ENCODE measurements around the gene ILDR1. TPM values are rescaled to one million over a fixed set of nuclear protein-coding genes. Genes with fewer than 3 reads are reported as not detected.

ILDR1 gene
- total RNA-seq, 1 donor from 2014 or later = 1.4 TPM

DNA sequence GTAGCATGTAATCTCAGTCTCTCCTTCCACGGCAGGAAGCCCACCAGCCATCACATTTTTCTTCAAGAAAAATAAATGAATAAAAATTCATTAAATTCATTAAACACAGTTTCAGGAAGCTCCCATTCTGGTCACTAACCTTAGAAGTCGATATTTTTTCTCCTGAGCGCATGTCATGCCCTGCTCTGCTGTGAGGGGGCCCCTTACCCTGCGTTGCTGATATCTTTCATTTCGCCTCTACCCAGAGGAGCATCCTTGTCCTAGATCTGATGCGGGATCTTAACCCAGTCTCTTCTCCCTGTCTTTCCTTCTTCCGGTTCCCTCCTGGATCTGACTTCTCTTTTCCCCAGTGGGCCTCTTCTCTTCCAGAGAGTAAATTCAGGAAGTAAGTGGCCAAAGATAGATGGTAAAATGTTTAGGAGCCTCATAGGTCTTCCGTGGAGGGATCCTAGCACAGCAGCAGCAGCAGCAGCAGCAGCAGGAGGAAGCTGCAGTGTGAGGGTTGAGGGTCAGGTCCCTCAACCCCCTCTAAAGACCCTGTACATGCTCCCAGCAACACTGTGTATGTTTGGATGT lies 1.4 kb upstream of the ILDR1 start:
- Mint-ChIP-seq H3K4me3 (no peak overlapping the region), H3K4me1 (peaks cover 52% of the 10 kb centered on the region), H3K9me3 (no peaks in the 10 kb centered on the region), H3K36me3 (ENCODE audit: low read depth) (no peaks in the 10 kb centered on the region), H3K27me3 (no peaks in the 10 kb centered on the region), H3K27ac (peak overlapping the region; percentile 25)
- ATAC-seq (ENCODE audit: low read depth) (no peak), DNase-seq (no peak)
- TF ChIP-seq, protein P1, sequence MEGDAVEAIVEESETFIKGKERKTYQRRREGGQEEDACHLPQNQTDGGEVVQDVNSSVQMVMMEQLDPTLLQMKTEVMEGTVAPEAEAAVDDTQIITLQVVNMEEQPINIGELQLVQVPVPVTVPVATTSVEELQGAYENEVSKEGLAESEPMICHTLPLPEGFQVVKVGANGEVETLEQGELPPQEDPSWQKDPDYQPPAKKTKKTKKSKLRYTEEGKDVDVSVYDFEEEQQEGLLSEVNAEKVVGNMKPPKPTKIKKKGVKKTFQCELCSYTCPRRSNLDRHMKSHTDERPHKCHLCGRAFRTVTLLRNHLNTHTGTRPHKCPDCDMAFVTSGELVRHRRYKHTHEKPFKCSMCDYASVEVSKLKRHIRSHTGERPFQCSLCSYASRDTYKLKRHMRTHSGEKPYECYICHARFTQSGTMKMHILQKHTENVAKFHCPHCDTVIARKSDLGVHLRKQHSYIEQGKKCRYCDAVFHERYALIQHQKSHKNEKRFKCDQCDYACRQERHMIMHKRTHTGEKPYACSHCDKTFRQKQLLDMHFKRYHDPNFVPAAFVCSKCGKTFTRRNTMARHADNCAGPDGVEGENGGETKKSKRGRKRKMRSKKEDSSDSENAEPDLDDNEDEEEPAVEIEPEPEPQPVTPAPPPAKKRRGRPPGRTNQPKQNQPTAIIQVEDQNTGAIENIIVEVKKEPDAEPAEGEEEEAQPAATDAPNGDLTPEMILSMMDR (IDR thresholded peaks at IDR 0.05) = no peak
- POLR2A ChIA-PET = no interaction called here
- CTCF ChIA-PET = no interaction called here
- intact Hi-C loops (cut with micrococcal nuclease) = no loop called here

DNA sequence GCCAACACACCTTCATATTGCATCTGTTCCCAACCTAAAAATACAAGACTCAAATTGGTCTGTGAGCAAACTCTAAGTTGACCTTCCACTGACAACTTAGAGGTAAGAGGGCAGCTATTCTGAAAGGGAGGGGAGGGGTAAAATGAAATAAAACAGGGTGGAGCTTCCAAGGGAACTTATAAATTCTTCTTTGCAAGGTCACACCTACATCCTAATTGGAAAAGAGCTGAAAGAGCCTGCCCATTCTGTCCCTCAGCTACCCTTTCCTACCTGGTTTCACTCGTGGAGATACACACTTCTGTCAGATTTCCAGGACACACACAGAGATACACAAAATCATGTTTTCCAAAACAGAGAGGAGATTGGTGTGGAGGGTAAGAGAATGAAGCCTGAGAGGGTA lies 1.0 kb downstream of the ILDR1 start:
- POLR2A ChIA-PET = interaction anchor here (0.9 to 3.3 kb wide), 4 partner anchors 9 to 56 kb away, joined by 4 to 10 read pairs (median 6); partner anchors contain the start of gene CD86
- DNase-seq (no peak), ATAC-seq (ENCODE audit: low read depth) (no peak)
- Mint-ChIP-seq H3K9me3 (peaks cover under 1% of the 10 kb centered on the region), H3K27ac (no peak overlapping the region), H3K4me1 (peaks cover 50% of the 10 kb centered on the region), H3K27me3 (no peaks in the 10 kb centered on the region), H3K4me3 (peak overlapping the region; percentile 77), H3K36me3 (ENCODE audit: low read depth) (no peaks in the 10 kb centered on the region)
- intact Hi-C loops (cut with micrococcal nuclease) = no loop called here
- TF ChIP-seq, protein P1 (IDR thresholded peaks at IDR 0.05) = no peak
- CTCF ChIA-PET = interaction anchor here (2.3 kb wide), 1 partner anchor 25 kb away, joined by 10 read pairs; no protein-coding TSS in a partner anchor

DNA sequence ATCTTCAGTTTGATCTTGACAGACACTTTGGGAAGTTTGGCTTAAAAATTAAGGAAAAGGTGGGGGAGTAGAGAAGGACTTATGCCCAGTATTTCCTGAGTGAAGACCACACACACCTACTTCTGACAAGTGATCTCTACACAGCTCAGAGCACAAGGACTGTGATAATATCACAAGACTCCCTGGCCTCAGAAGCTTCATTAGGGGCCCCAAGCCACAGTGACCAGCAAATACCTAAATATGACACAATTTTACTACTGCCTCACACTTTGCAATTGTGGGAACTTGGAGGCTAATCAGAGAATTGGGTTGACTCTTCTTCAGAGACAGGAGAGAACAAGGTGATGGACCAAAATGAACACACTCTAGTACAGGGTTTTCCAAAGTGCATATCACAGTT lies 2.6 kb downstream of the ILDR1 start:
- no peaks in the 10 kb centered on the region for H3K36me3 Mint-ChIP-seq (ENCODE audit: low read depth)
- intact Hi-C loops (cut with micrococcal nuclease) = no loop called here
- ChIA-PET POLR2A (interaction anchor here (0.8 kb wide), 1 partner anchor 11 kb away, joined by 3 read pairs; no protein-coding TSS in a partner anchor), CTCF (interaction anchor here (2.3 kb wide), 1 partner anchor 24 kb away, joined by 10 read pairs; no protein-coding TSS in a partner anchor)
- no peaks in the 10 kb centered on the region for H3K27me3 Mint-ChIP-seq
- ATAC-seq (ENCODE audit: low read depth) = no peak
- peaks cover 51% of the 10 kb centered on the region for H3K4me1 Mint-ChIP-seq
- peaks cover 3% of the 10 kb centered on the region for H3K9me3 Mint-ChIP-seq
- no peak for DNase-seq
- TF ChIP-seq, protein P1 (IDR thresholded peaks at IDR 0.05) = no peak
- H3K4me3 Mint-ChIP-seq = no peak overlapping the region
- H3K27ac Mint-ChIP-seq = no peak overlapping the region

DNA sequence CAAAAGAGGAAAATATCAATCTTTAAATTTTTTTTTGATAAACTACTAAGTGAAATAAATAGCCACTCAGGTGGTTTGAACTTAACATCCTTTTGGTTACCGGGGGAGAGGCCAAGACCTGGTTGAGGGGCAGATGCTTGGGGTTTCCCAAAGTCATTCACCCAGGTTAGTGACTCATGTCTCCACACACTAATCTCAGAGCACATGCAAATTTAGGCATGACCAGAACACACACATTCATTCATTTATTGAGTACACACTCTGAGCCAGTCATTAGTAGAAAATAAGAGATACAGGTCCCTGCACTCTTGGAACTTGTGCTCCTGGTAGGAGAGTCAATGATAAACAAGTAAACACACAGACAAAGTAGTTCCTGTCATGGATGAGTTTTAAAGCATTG lies 7.3 kb downstream of the ILDR1 start:
- ChIA-PET POLR2A (interaction anchor here (1.7 kb wide), 1 partner anchor 16 kb away, joined by 4 read pairs; no protein-coding TSS in a partner anchor), CTCF (no interaction called here)
- peak overlapping the region; percentile 56 for H3K27ac Mint-ChIP-seq
- peak overlapping the region; percentile 5 for H3K4me3 Mint-ChIP-seq
- intact Hi-C loops (cut with micrococcal nuclease) = loop anchor here (1.0 to 2.0 kb wide), 3 partner anchors 10 to 39 kb away; no protein-coding TSS in a partner anchor
- TF ChIP-seq, protein P1 (IDR thresholded peaks at IDR 0.05) = no peak
- no peaks in the 10 kb centered on the region for H3K27me3 Mint-ChIP-seq
- H3K36me3 Mint-ChIP-seq (ENCODE audit: low read depth) = no peaks in the 10 kb centered on the region
- DNase-seq (no peak), ATAC-seq (ENCODE audit: low read depth) (peak; percentile 99)
- peaks cover 3% of the 10 kb centered on the region for H3K9me3 Mint-ChIP-seq
- H3K4me1 Mint-ChIP-seq = peaks cover 44% of the 10 kb centered on the region

DNA sequence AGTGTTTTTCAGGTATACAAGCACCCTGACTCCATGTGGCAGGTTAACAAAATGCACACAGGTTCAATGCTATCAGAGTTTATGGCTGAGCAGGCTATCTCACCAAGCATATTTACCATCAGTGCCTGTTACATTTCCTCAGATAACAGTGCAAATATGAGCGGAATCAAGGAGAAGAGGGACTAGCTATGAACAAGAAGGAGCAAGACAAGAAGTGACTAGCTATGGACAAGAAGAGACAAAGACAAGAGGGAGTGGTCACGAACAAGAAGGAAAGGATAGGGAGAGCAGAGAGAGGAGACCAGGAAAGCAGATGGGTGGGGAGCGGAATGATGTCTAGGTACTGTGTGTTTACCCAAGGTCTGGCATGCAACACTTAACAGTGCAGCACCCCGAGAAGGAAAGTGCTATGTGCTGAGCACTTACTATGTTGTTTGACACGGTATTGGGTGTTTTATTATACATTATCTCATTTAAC lies 8.6 kb downstream of the ILDR1 start:
- TF ChIP-seq, protein P1 (IDR thresholded peaks at IDR 0.05) = no peak
- DNase-seq (no peak), ATAC-seq (ENCODE audit: low read depth) (no peak)
- H3K4me1 Mint-ChIP-seq = peaks cover 45% of the 10 kb centered on the region
- H3K4me3 Mint-ChIP-seq = no peak overlapping the region
- H3K9me3 Mint-ChIP-seq = peaks cover 3% of the 10 kb centered on the region
- H3K27me3 Mint-ChIP-seq = no peaks in the 10 kb centered on the region
- ChIA-PET CTCF (interaction anchor here (0.8 to 1.1 kb wide), 2 partner anchors 18 to 88 kb away, joined by 3 read pairs; no protein-coding TSS in a partner anchor), POLR2A (interaction anchor here (0.7 to 1.6 kb wide), 2 partner anchors 9 to 18 kb away, joined by 4 to 5 read pairs; no protein-coding TSS in a partner anchor)
- intact Hi-C loops (cut with micrococcal nuclease) = no loop called here
- no peak overlapping the region for H3K27ac Mint-ChIP-seq
- no peaks in the 10 kb centered on the region for H3K36me3 Mint-ChIP-seq (ENCODE audit: low read depth)
